ENCODE measurements around the gene ARL5A. TPM values are rescaled to one million over a fixed set of nuclear protein-coding genes. Genes with fewer than 3 reads are reported as not detected.

Gene ARL5A
- total RNA-seq, 4 donors from 2014 or later = 64.4 to 79.4 (median 71.0) TPM

- Histone ChIP-seq H3K27me3 (no peaks in the 10 kb centered on the region), H3K4me3 (replicated peaks in 1 of 3) (no peak overlapping the region), H3K9me3 (no peaks in the 10 kb centered on the region), H3K4me1 (peaks cover 6 to 7% of the 10 kb centered on the region in 2 donors), H3K27ac (no peak overlapping the region), H3K36me3 (no peaks in the 10 kb centered on the region)
- intact Hi-C loops (cut with DNase I) = no loop called here
- no peak for DNase-seq
- TF ChIP-seq CTCF (IDR thresholded peaks at IDR 0.05) = no peak
- WGBS, 2 donors = 95% methylated on average over 3 of the region's 3 CpGs
Measured at GRCh38 chr2:151793123-151793522, 35.1 kb downstream of the ARL5A start.

GRCh38 chr2:151792589-151792988 lies 35.6 kb downstream of the ARL5A start:
- 97 to 98% methylated on average over 4 of the region's 4 CpGs for WGBS, 2 donors
- no peaks in the 10 kb centered on the region for H3K36me3 ChIP-seq

GRCh38 chr2:151791545-151791944 lies 36.7 kb downstream of the ARL5A start:
- no peak for TF ChIP-seq POLR2A (IDR thresholded peaks at IDR 0.05)
- no peak for TF ChIP-seq CTCF (IDR thresholded peaks at IDR 0.05)
- no peaks in the 10 kb centered on the region for H3K36me3 ChIP-seq
- intact Hi-C loops (cut with DNase I) = no loop called here
- no peaks in the 10 kb centered on the region for H3K9me3 ChIP-seq
- DNase-seq = no peak
- H3K27me3 ChIP-seq = no peaks in the 10 kb centered on the region
- no peak overlapping the region for H3K27ac ChIP-seq
- 98 to 99% methylated on average over 3 of the region's 3 CpGs for WGBS, 2 donors
- no peaks in the 10 kb centered on the region for H3K4me1 ChIP-seq
- no peak overlapping the region for H3K4me3 ChIP-seq (replicated peaks in 1 of 3)

More at GRCh38 chr2:151792589-151792988, 35.6 kb downstream of the ARL5A start:
- intact Hi-C loops (cut with DNase I) = no loop called here
- H3K27ac ChIP-seq = no peak overlapping the region
- H3K4me3 ChIP-seq (replicated peaks in 1 of 3) = no peak overlapping the region
- H3K4me1 ChIP-seq = peaks cover 6 to 7% of the 10 kb centered on the region in 2 donors
- no peaks in the 10 kb centered on the region for H3K27me3 ChIP-seq
- no peaks in the 10 kb centered on the region for H3K9me3 ChIP-seq
- TF ChIP-seq CTCF (IDR thresholded peaks at IDR 0.05) = no peak
- TF ChIP-seq POLR2A (IDR thresholded peaks at IDR 0.05) = no peak
- DNase-seq = no peak

- Histone ChIP-seq H3K9me3 (no peaks in the 10 kb centered on the region), H3K27me3 (no peaks in the 10 kb centered on the region), H3K4me1 (no peaks in the 10 kb centered on the region), H3K27ac (no peak overlapping the region), H3K4me3 (replicated peaks in 1 of 3) (no peak overlapping the region), H3K36me3 (no peaks in the 10 kb centered on the region)
- intact Hi-C loops (cut with DNase I) = no loop called here
- 97 to 100% methylated on average over 1 of the region's 1 CpG for WGBS, 2 donors
- DNase-seq = no peak
- TF ChIP-seq POLR2A (IDR thresholded peaks at IDR 0.05) = no peak
- no peak for TF ChIP-seq CTCF (IDR thresholded peaks at IDR 0.05)
Measured at GRCh38 chr2:151790689-151791088, 37.5 kb downstream of the ARL5A start.

- Histone ChIP-seq H3K4me3 (replicated peaks in 1 of 3) (no peak overlapping the region), H3K9me3 (no peaks in the 10 kb centered on the region), H3K27me3 (no peaks in the 10 kb centered on the region), H3K4me1 (no peaks in the 10 kb centered on the region), H3K27ac (no peak overlapping the region), H3K36me3 (peaks cover 0 to 3% of the 10 kb centered on the region in 2 donors)
- no peak for DNase-seq
- intact Hi-C loops (cut with DNase I) = no loop called here
- TF ChIP-seq POLR2A (IDR thresholded peaks at IDR 0.05) (no peak), CTCF (IDR thresholded peaks at IDR 0.05) (no peak)
- WGBS, 2 donors = 97 to 99% methylated on average over 4 of the region's 4 CpGs
Measured at GRCh38 chr2:151789055-151789834, 39.0 kb downstream of the ARL5A start.
